Suprapubic skin (tissue), 4 donors: ENCODE data around the gene CCDC124.

Experiments
- CTCF ChIP-seq, 2 donors: fragments of 200-600 bp in 1 of 2; fragments of 450-650 bp in 1 of 2; sonication (generic) in 1 of 2; IDR thresholded peaks; one replicate each; pipeline ENCODE4 v1.5.1; 2016 to 2019; ENCODE audit warnings: antibody characterized with exemption in 2 of 2, mild to moderate bottlenecking in 1 of 2, moderate library complexity in 1 of 2
- EP300 ChIP-seq: sonication (generic); formaldehyde crosslinking; IDR thresholded peaks from one replicate; pipeline ENCODE4 v1.6.1; 2017; ENCODE audit warnings: antibody characterized with exemption
- POLR2AphosphoS5 ChIP-seq, 3 donors: sonication (generic); formaldehyde crosslinking; IDR thresholded peaks; one replicate each; pipeline ENCODE4 v1.6.1; 2017; ENCODE audit warnings: antibody characterized with exemption in 3 of 3

GRCh38 chr19:17946965-17947784 lies 14.4 kb downstream of the CCDC124 start:
- TF ChIP-seq CTCF (IDR thresholded peaks at IDR 0.05) (no peak), POLR2AphosphoS5 (IDR thresholded peaks at IDR 0.05) (no peak), EP300 (no peak)
